ENCODE data around the gene BSND. TPM values are rescaled to one million over a fixed set of nuclear protein-coding genes. Genes with fewer than 3 reads are reported as not detected.

Gene BSND
- total and polyA plus RNA-seq, 2 experiments from 2014 or later = not detected

- Histone ChIP-seq H3K9me3 (ENCODE audit: low read depth) (no peaks in the 10 kb centered on the region), H3K9ac (no peak overlapping the region), H3K36me3 (ENCODE audit: low read depth) (no peaks in the 10 kb centered on the region), H3K79me2 (ENCODE audit: insufficient read depth) (no peaks in the 10 kb centered on the region), H3F3A (ENCODE audit: insufficient read depth) (no peaks in the 10 kb centered on the region), H3K4me3 (no peak overlapping the region), H3K4me1 (ENCODE audit: insufficient read depth) (no peaks in the 10 kb centered on the region), H2AFZ (no peak overlapping the region), H3K4me2 (ENCODE audit: unreplicated experiment) (no peak overlapping the region), H3K27me3 (replicated peaks; ENCODE audit: insufficient read depth) (peaks cover 9% of the 10 kb centered on the region; the same call in 1 of the 2 replicates), H3K9me2 (ENCODE audit: insufficient read depth) (no peaks in the 10 kb centered on the region), H3K27ac (no peak overlapping the region), H4K20me1 (ENCODE audit: insufficient read depth) (no peaks in the 10 kb centered on the region)
- DNase-seq = peak; percentile 78
- no peak for TF ChIP-seq EZH2 (IDR thresholded peaks at IDR 0.05; ENCODE audit: insufficient read depth, poor library complexity, severe bottlenecking)
- no peak for TF ChIP-seq EZH2phosphoT487 (IDR thresholded peaks at IDR 0.05; ENCODE audit: insufficient read depth, low read depth)
- in situ Hi-C loops (cut with MboI) = no loop called here
- 7 to 8% methylated on average over 23 of the region's 23 CpGs for WGBS, 2 experiments (ENCODE audit: low coverage in 1 of 2, low lambda C conversion rate in 2 of 2, missing lambda C conversion rate in 2 of 2)
These were observed 2.3 kb upstream of the BSND start for GRCh38 chr1:54996359-54996868.

- Histone ChIP-seq H3K27ac (no peak overlapping the region), H3K36me3 (ENCODE audit: low read depth) (no peaks in the 10 kb centered on the region), H3K9me2 (ENCODE audit: insufficient read depth) (no peaks in the 10 kb centered on the region), H2AFZ (peak overlapping the region; percentile 42; the same call in 1 of the 2 replicates), H3K79me2 (ENCODE audit: insufficient read depth) (no peaks in the 10 kb centered on the region), H3K9ac (no peak overlapping the region), H4K20me1 (ENCODE audit: insufficient read depth) (no peaks in the 10 kb centered on the region), H3K4me1 (ENCODE audit: insufficient read depth) (no peaks in the 10 kb centered on the region), H3K4me2 (ENCODE audit: unreplicated experiment) (no peak overlapping the region), H3K27me3 (replicated peaks; ENCODE audit: insufficient read depth) (peaks cover 9% of the 10 kb centered on the region; the same call in 1 of the 2 replicates), H3K4me3 (no peak overlapping the region), H3F3A (ENCODE audit: insufficient read depth) (no peaks in the 10 kb centered on the region), H3K9me3 (ENCODE audit: low read depth) (no peaks in the 10 kb centered on the region)
- TF ChIP-seq EZH2 (IDR thresholded peaks at IDR 0.05; ENCODE audit: insufficient read depth, poor library complexity, severe bottlenecking) (peak; percentile 57), EZH2phosphoT487 (IDR thresholded peaks at IDR 0.05; ENCODE audit: insufficient read depth, low read depth) (no peak)
- peak; percentile 39 for DNase-seq
- WGBS, 2 experiments (ENCODE audit: low coverage in 1 of 2, low lambda C conversion rate in 2 of 2, missing lambda C conversion rate in 2 of 2) = 15 to 16% methylated on average over 31 to 44 of the region's 46 CpGs
- in situ Hi-C loops (cut with MboI) = no loop called here
These were observed 1.6 kb upstream of the BSND start for GRCh38 chr1:54996869-54997710.

DNA sequence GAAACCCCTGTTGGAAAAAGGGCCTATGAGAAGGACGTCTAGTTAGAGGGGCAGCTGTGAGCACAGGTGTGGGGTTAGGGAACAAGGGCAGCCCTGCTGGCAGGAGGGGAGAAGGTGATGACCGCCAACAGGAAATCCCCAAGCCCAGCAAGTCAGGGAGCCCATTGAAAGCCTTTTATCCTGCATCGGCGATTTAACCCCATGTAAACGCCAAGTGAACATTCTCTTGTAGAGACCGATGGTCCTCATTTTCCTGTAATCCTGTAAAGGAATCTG lies 1.1 kb upstream of the BSND start:
- Histone ChIP-seq H3K9ac (no peak overlapping the region), H3K9me2 (ENCODE audit: insufficient read depth) (no peaks in the 10 kb centered on the region), H3K27ac (no peak overlapping the region), H3K9me3 (ENCODE audit: low read depth) (no peaks in the 10 kb centered on the region), H3K4me1 (ENCODE audit: insufficient read depth) (no peaks in the 10 kb centered on the region), H3K36me3 (ENCODE audit: low read depth) (no peaks in the 10 kb centered on the region), H3K4me2 (ENCODE audit: unreplicated experiment) (no peak overlapping the region), H3K79me2 (ENCODE audit: insufficient read depth) (no peaks in the 10 kb centered on the region), H3K27me3 (replicated peaks; ENCODE audit: insufficient read depth) (peaks cover 9% of the 10 kb centered on the region; the same call in 1 of the 2 replicates), H4K20me1 (ENCODE audit: insufficient read depth) (no peaks in the 10 kb centered on the region), H2AFZ (no peak overlapping the region), H3F3A (ENCODE audit: insufficient read depth) (no peaks in the 10 kb centered on the region), H3K4me3 (no peak overlapping the region)
- WGBS, 2 experiments (ENCODE audit: low coverage in 1 of 2, low lambda C conversion rate in 2 of 2, missing lambda C conversion rate in 2 of 2) = 66 to 78% methylated on average over 6 of the region's 6 CpGs
- DNase-seq = no peak
- in situ Hi-C loops (cut with MboI) = no loop called here
- no peak for TF ChIP-seq EZH2phosphoT487 (IDR thresholded peaks at IDR 0.05; ENCODE audit: insufficient read depth, low read depth)
- no peak for TF ChIP-seq EZH2 (IDR thresholded peaks at IDR 0.05; ENCODE audit: insufficient read depth, poor library complexity, severe bottlenecking)

DNA sequence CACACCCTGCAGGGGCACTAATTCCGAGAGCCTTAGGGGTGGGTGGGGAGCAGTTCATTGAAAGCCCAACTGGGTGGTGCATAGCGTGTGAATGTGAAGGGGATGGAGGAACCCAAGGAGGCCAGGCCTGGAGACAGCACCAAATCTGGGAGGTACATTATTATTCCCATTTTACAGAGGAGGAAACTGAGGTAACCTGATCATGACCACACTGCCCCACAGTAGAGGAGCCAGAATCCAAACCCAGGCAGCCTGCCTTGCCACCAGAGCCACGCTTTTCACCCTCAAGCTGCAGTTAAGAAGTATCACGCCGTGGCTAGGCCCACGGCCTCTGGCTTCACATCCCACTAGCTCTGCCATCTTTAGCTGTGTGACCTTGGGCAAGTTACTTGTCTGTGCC lies 633 bp upstream of the BSND start:
- Histone ChIP-seq H3K27ac (no peak overlapping the region), H3K9me3 (ENCODE audit: low read depth) (no peaks in the 10 kb centered on the region), H3K4me1 (ENCODE audit: insufficient read depth) (no peaks in the 10 kb centered on the region), H3K4me2 (ENCODE audit: unreplicated experiment) (no peak overlapping the region), H2AFZ (no peak overlapping the region), H3K9ac (no peak overlapping the region), H3K9me2 (ENCODE audit: insufficient read depth) (no peaks in the 10 kb centered on the region), H3K4me3 (no peak overlapping the region), H3K79me2 (ENCODE audit: insufficient read depth) (no peaks in the 10 kb centered on the region), H4K20me1 (ENCODE audit: insufficient read depth) (no peaks in the 10 kb centered on the region), H3F3A (ENCODE audit: insufficient read depth) (no peaks in the 10 kb centered on the region), H3K36me3 (ENCODE audit: low read depth) (no peaks in the 10 kb centered on the region), H3K27me3 (replicated peaks; ENCODE audit: insufficient read depth) (peaks cover 9% of the 10 kb centered on the region; the same call in 1 of the 2 replicates)
- 83 to 87% methylated on average over 5 to 6 of the region's 6 CpGs for WGBS, 2 experiments (ENCODE audit: low coverage in 1 of 2, low lambda C conversion rate in 2 of 2, missing lambda C conversion rate in 2 of 2)
- in situ Hi-C loops (cut with MboI) = no loop called here
- TF ChIP-seq EZH2 (IDR thresholded peaks at IDR 0.05; ENCODE audit: insufficient read depth, poor library complexity, severe bottlenecking) (no peak), EZH2phosphoT487 (IDR thresholded peaks at IDR 0.05; ENCODE audit: insufficient read depth, low read depth) (no peak)
- no peak for DNase-seq

Data from GM23248 (cell line).